ENCODE measurements around the gene FAM114A2.
"Not testable (repeated sequence)": the region's sequence is repeated elsewhere in the genome, so short reads cannot be mapped to it uniquely, and the experiment has no call there.

FAM114A2 gene

GRCh38 chr5:154038707-154039457 is at the start of gene FAM114A2, which contains the start of gene MFAP3:
FAM114A2 (minus strand) TSS chr5:154038910; CDS start chr5:154034953, 3,957 bp downstream.
MFAP3 (plus strand) TSS chr5:154038967; CDS start chr5:154049723, 10,756 bp downstream.
- DNase-seq, result peak; percentile 85

GRCh38 chr5:154087260-154087659 is 48.5 kb upstream of the FAM114A2 start:
- DNase-seq, result no peak

- no peak for DNase-seq
These were observed 47.9 kb upstream of the FAM114A2 start for GRCh38 chr5:154086641-154087040.

GRCh38 chr5:154086146-154086545 is 47.4 kb upstream of the FAM114A2 start:
- no peak for DNase-seq

GRCh38 chr5:154084062-154084639 is 45.4 kb upstream of the FAM114A2 start:
- no peak for DNase-seq

- DNase-seq, result no peak
These were observed 42.5 kb upstream of the FAM114A2 start for GRCh38 chr5:154081246-154081645.

GRCh38 chr5:154078272-154078671 is 39.6 kb upstream of the FAM114A2 start:
- no peak for DNase-seq

- DNase-seq, result no peak
These were observed 39.0 kb upstream of the FAM114A2 start for GRCh38 chr5:154077696-154078095.

- no peak for DNase-seq
These were observed 37.7 kb upstream of the FAM114A2 start for GRCh38 chr5:154076240-154076922.

- DNase-seq, result peak; percentile 85
These were observed 33.9 kb upstream of the FAM114A2 start for GRCh38 chr5:154072414-154073171.

- no peak for DNase-seq
These were observed 33.2 kb upstream of the FAM114A2 start for GRCh38 chr5:154071799-154072413.

- DNase-seq, result not testable (repeated sequence)
These were observed 31.1 kb upstream of the FAM114A2 start for GRCh38 chr5:154069854-154070253.

GRCh38 chr5:154065971-154066370 is 27.3 kb upstream of the FAM114A2 start:
- no peak for DNase-seq

GRCh38 chr5:154063372-154063771 is 24.7 kb upstream of the FAM114A2 start:
- no peak for DNase-seq

- no peak for DNase-seq
These were observed 21.9 kb upstream of the FAM114A2 start for GRCh38 chr5:154060606-154061005.

GRCh38 chr5:154059583-154059982 is 20.9 kb upstream of the FAM114A2 start:
- no peak for DNase-seq

- DNase-seq, result no peak
These were observed 20.3 kb upstream of the FAM114A2 start for GRCh38 chr5:154059039-154059430.

GRCh38 chr5:154058055-154059038 is 19.6 kb upstream of the FAM114A2 start:
- no peak for DNase-seq

- DNase-seq, result no peak
These were observed 16.5 kb upstream of the FAM114A2 start for GRCh38 chr5:154055201-154055600.

GRCh38 chr5:154053468-154053867 is 14.8 kb upstream of the FAM114A2 start:
- no peak for DNase-seq

- no peak for DNase-seq
These were observed 10.9 kb upstream of the FAM114A2 start for GRCh38 chr5:154049636-154050035.
